CD4-positive, alpha-beta memory T cell (primary cell): Measurements from ENCODE around the gene CREBBP. TPM values are rescaled to one million over a fixed set of nuclear protein-coding genes. Genes with fewer than 3 reads are reported as not detected.
A peak's percentile ranks its signal among the peaks of the same experiment; 100 is the strongest.

ENCODE experiments used
- CTCF ChIA-PET: fragments of 350-600 bp; sonication (Branson Sonifier 250); formaldehyde crosslinking; loops from one replicate; lab custom pipeline; 2021; ENCODE audit warnings: inconsistent platforms; ENCODE audit not compliant: partially characterized antibody; lab: Charles Lee
- POLR2A ChIA-PET: fragments of 350-600 bp; sonication (Branson Sonifier 250); formaldehyde crosslinking; loops from one replicate; lab custom pipeline; 2021; ENCODE audit not compliant: partially characterized antibody; lab: Charles Lee
- DNase-seq, 5 donors: peaks; one replicate each; pipeline versions ENCODE4 v3.0.0 to v3.0.0-alpha.2; 2020 to 2022; ENCODE audit warnings: mixed read lengths in 1 of 5
- H3K27ac ChIP-seq: one replicate; pipeline ENCODE4 v1.7.0; 2013; ENCODE audit warnings: low read depth, low read length
- H3K27me3 ChIP-seq: 2 replicates; pipeline ENCODE4 v1.7.0; 2013; ENCODE audit warnings: mild to moderate bottlenecking, low read length, moderate library complexity; ENCODE audit not compliant: insufficient read depth
- H3K36me3 ChIP-seq: 2 replicates; pipeline ENCODE4 v1.7.0; 2013; ENCODE audit warnings: mild to moderate bottlenecking, low read length, moderate library complexity; ENCODE audit not compliant: insufficient read depth
- H3K4me1 ChIP-seq: 2 replicates; pipeline ENCODE4 v1.7.0; 2013; ENCODE audit warnings: mild to moderate bottlenecking, low read length, moderate library complexity; ENCODE audit not compliant: insufficient read depth
- H3K4me3 ChIP-seq, 2 donors: one replicate each; pipeline ENCODE4 v1.7.0; 2013; ENCODE audit warnings: low read length in 2 of 2, mild to moderate bottlenecking in 1 of 2
- H3K9me3 ChIP-seq, 2 donors: one replicate each; pipeline ENCODE4 v1.7.0; 2013; ENCODE audit warnings: low read length in 2 of 2, control low read depth in 1 of 2; ENCODE audit not compliant: control insufficient read depth in 1 of 2
- H3K27ac Mint-ChIP-seq, 7 donors: one replicate each; pipeline ENCODE4 v1.8.0; 2020 to 2021; ENCODE audit warnings: mixed read lengths in 7 of 7, mild to moderate bottlenecking in 6 of 7, inconsistent platforms in 3 of 7, moderate library complexity in 3 of 7
- H3K27me3 Mint-ChIP-seq, 2 donors: one replicate each; pipeline ENCODE4 v1.8.0; 2020 to 2021; ENCODE audit warnings: mixed read lengths in 2 of 2
- H3K36me3 Mint-ChIP-seq, 2 donors: one replicate each; pipeline ENCODE4 v1.8.0; 2020 to 2021; ENCODE audit warnings: mixed read lengths in 2 of 2, inconsistent platforms in 1 of 2, mild to moderate bottlenecking in 1 of 2
- H3K4me1 Mint-ChIP-seq, 4 donors: one replicate each; pipeline ENCODE4 v1.8.0; 2020 to 2021; ENCODE audit warnings: mixed read lengths in 4 of 4, mild to moderate bottlenecking in 1 of 4
- H3K4me3 Mint-ChIP-seq, 8 donors: one replicate each; pipeline ENCODE4 v1.8.0; 2020 to 2021; ENCODE audit warnings: mixed read lengths in 8 of 8, mild to moderate bottlenecking in 7 of 8, moderate library complexity in 6 of 8, inconsistent platforms in 3 of 8
- H3K9me3 Mint-ChIP-seq, 8 donors: one replicate each; pipeline ENCODE4 v1.8.0; 2020 to 2021; ENCODE audit warnings: mixed read lengths in 8 of 8, mild to moderate bottlenecking in 5 of 8, inconsistent platforms in 3 of 8, moderate library complexity in 1 of 8
- intact Hi-C: fragments of 100-400 bp; cut with micrococcal nuclease; formaldehyde crosslinking; loops from one replicate; pipeline ENCODE4 v1.15.1; 2023
- polyA plus RNA-seq, 2 donors: library from polyadenylated mRNA; unstranded; fragments of 300-500 nt; fragmentation: Illumina TruSeq; gene quantifications; one replicate each; pipeline ENCODE4 v1.2.3, GENCODE V29; 2021
- total RNA-seq, 2 experiments: library from RNA; stranded (reverse); gene quantifications; one replicate each; pipeline ENCODE4 v1.2.3, GENCODE V29; 2021

CREBBP gene
- total and polyA plus RNA-seq, 4 experiments from 2014 or later, result 0.60 to 133 (median 68.3) TPM

GRCh38 chr16:3836641-3837040, 43.9 kb downstream of the CREBBP start:
- intact Hi-C loops, result no loop called here

GRCh38 chr16:3835089-3835602, 45.4 kb downstream of the CREBBP start:
- POLR2A ChIA-PET, result no interaction called here
- intact Hi-C loops, result no loop called here
- H3K9me3 Mint-ChIP-seq, result peaks cover 2 to 23% (median 10%) of the 10 kb centered on the region in 8 donors
- H3K4me1 Mint-ChIP-seq, result peaks cover 28 to 59% (median 39%) of the 10 kb centered on the region in 4 donors
- no peak overlapping the region for H3K4me3 Mint-ChIP-seq
- Histone ChIP-seq H3K4me3 (no peak overlapping the region), H3K36me3 (no peaks in the 10 kb centered on the region), H3K27me3 (no peaks in the 10 kb centered on the region), H3K27ac (no peak overlapping the region), H3K9me3 (peaks cover 0 to 6% of the 10 kb centered on the region in 2 donors), H3K4me1 (peaks cover 14% of the 10 kb centered on the region)
- peaks cover 36 to 44% of the 10 kb centered on the region in 2 donors for H3K36me3 Mint-ChIP-seq
- H3K27ac Mint-ChIP-seq, result no peak overlapping the region
- CTCF ChIA-PET, result interaction anchor here (0.6 kb wide), 1 partner anchor 26 kb away, joined by 3 read pairs; no protein-coding TSS in a partner anchor
- no peaks in the 10 kb centered on the region for H3K27me3 Mint-ChIP-seq
- no peak for DNase-seq

More at GRCh38 chr16:3836641-3837040, 43.9 kb downstream of the CREBBP start:
- peaks cover 32 to 41% of the 10 kb centered on the region in 2 donors for H3K36me3 Mint-ChIP-seq
- H3K4me3 ChIP-seq, result no peak overlapping the region
- no peaks in the 10 kb centered on the region for H3K27me3 Mint-ChIP-seq
- H3K27me3 ChIP-seq, result no peaks in the 10 kb centered on the region
- H3K4me1 Mint-ChIP-seq, result peaks cover 30 to 57% (median 37%) of the 10 kb centered on the region in 4 donors
- DNase-seq, result no peak
- H3K36me3 ChIP-seq, result no peaks in the 10 kb centered on the region
- ChIA-PET CTCF (interaction anchor here (0.7 kb wide), 1 partner anchor 30 kb away, joined by 3 read pairs; no protein-coding TSS in a partner anchor), POLR2A (no interaction called here)
- H3K27ac Mint-ChIP-seq, result no peak overlapping the region
- peaks cover 23% of the 10 kb centered on the region for H3K4me1 ChIP-seq
- peaks cover 0 to 6% of the 10 kb centered on the region in 2 donors for H3K9me3 ChIP-seq
- no peak overlapping the region for H3K4me3 Mint-ChIP-seq
- H3K27ac ChIP-seq, result no peak overlapping the region
- peaks cover 2 to 23% (median 10%) of the 10 kb centered on the region in 8 donors for H3K9me3 Mint-ChIP-seq

GRCh38 chr16:3832668-3833067, 47.8 kb downstream of the CREBBP start:
- H3K4me3 Mint-ChIP-seq, result peak overlapping the region in 2 of 8 donors; percentile 4 to 32
- Histone ChIP-seq H3K4me3 (no peak overlapping the region), H3K27ac (no peak overlapping the region), H3K9me3 (peaks cover 0 to 6% of the 10 kb centered on the region in 2 donors), H3K27me3 (no peaks in the 10 kb centered on the region), H3K4me1 (peaks cover 18% of the 10 kb centered on the region), H3K36me3 (no peaks in the 10 kb centered on the region)
- no peak for DNase-seq
- H3K36me3 Mint-ChIP-seq, result peaks cover 35 to 45% of the 10 kb centered on the region in 2 donors
- ChIA-PET POLR2A (no interaction called here), CTCF (no interaction called here)
- H3K4me1 Mint-ChIP-seq, result peaks cover 30 to 56% (median 41%) of the 10 kb centered on the region in 4 donors
- H3K27ac Mint-ChIP-seq, result no peak overlapping the region
- no peaks in the 10 kb centered on the region for H3K27me3 Mint-ChIP-seq
- intact Hi-C loops, result no loop called here
- peaks cover 2 to 23% (median 10%) of the 10 kb centered on the region in 8 donors for H3K9me3 Mint-ChIP-seq

- CTCF ChIA-PET, result no interaction called here
- POLR2A ChIA-PET, result no interaction called here
- H3K27ac Mint-ChIP-seq, result no peak overlapping the region
- Histone ChIP-seq H3K27me3 (no peaks in the 10 kb centered on the region), H3K9me3 (peaks cover 0 to 6% of the 10 kb centered on the region in 2 donors), H3K36me3 (no peaks in the 10 kb centered on the region), H3K4me1 (peaks cover 33% of the 10 kb centered on the region), H3K27ac (no peak overlapping the region), H3K4me3 (no peak overlapping the region)
- H3K27me3 Mint-ChIP-seq, result no peaks in the 10 kb centered on the region
- DNase-seq, result no peak
- peaks cover 39 to 70% (median 54%) of the 10 kb centered on the region in 4 donors for H3K4me1 Mint-ChIP-seq
- H3K4me3 Mint-ChIP-seq, result peak overlapping the region in 2 of 8 donors; percentile 28 to 54
- intact Hi-C loops, result no loop called here
- H3K36me3 Mint-ChIP-seq, result peaks cover 41 to 42% of the 10 kb centered on the region in 2 donors
- peaks cover 2 to 23% (median 10%) of the 10 kb centered on the region in 8 donors for H3K9me3 Mint-ChIP-seq
Measured at GRCh38 chr16:3830625-3831254, 49.8 kb downstream of the CREBBP start.

GRCh38 chr16:3829631-3830536, 50.6 kb downstream of the CREBBP start:
- Mint-ChIP-seq H3K4me3 (peak overlapping the region in 3 of 8 donors; percentile 7 to 55 (median 35)), H3K4me1 (peaks cover 47 to 78% (median 63%) of the 10 kb centered on the region in 4 donors), H3K27me3 (no peaks in the 10 kb centered on the region), H3K36me3 (peaks cover 42 to 43% of the 10 kb centered on the region in 2 donors), H3K27ac (peak overlapping the region in 4 of 7 donors; percentile 48 to 82 (median 76)), H3K9me3 (peaks cover 2 to 23% (median 10%) of the 10 kb centered on the region in 8 donors)
- Histone ChIP-seq H3K9me3 (peaks cover 0 to 6% of the 10 kb centered on the region in 2 donors), H3K4me3 (no peak overlapping the region), H3K27me3 (no peaks in the 10 kb centered on the region), H3K36me3 (no peaks in the 10 kb centered on the region), H3K27ac (no peak overlapping the region), H3K4me1 (peaks cover 41% of the 10 kb centered on the region)
- POLR2A ChIA-PET, result no interaction called here
- CTCF ChIA-PET, result no interaction called here
- intact Hi-C loops, result no loop called here
- DNase-seq, result no peak

- Mint-ChIP-seq H3K27me3 (no peaks in the 10 kb centered on the region), H3K4me3 (peak overlapping the region in 5 of 8 donors; percentile 5 to 79 (median 27)), H3K4me1 (peaks cover 65 to 96% (median 77%) of the 10 kb centered on the region in 4 donors), H3K27ac (peak overlapping the region in 1 of 7 donors; percentile 57), H3K9me3 (no peaks in the 10 kb centered on the region), H3K36me3 (peaks cover 11 to 16% of the 10 kb centered on the region in 2 donors)
- Histone ChIP-seq H3K36me3 (no peaks in the 10 kb centered on the region), H3K27me3 (no peaks in the 10 kb centered on the region), H3K9me3 (no peaks in the 10 kb centered on the region), H3K4me1 (peaks cover 77% of the 10 kb centered on the region), H3K27ac (no peak overlapping the region), H3K4me3 (no peak overlapping the region)
- DNase-seq, result no peak
- CTCF ChIA-PET, result no interaction called here
- intact Hi-C loops, result loop anchor here (2.0 kb wide), 1 partner anchor 15 kb away; no protein-coding TSS in a partner anchor
- POLR2A ChIA-PET, result no interaction called here
Measured at GRCh38 chr16:3825940-3826339, 54.6 kb downstream of the CREBBP start.
